OCI-LY3 (cell line): Measurements from ENCODE around the gene DNAJC15.

Source experiments
- H2AFZ ChIP-seq: fragments of 200-600, 300-600 bp; shearing (Covaris generic); 2 replicates; pipeline ENCODE4 v1.6.0; 2014; ENCODE audit warnings: antibody characterized with exemption, low read depth, low read length
- H3K27ac ChIP-seq: fragments of 200-600, 300-600 bp; sonication (generic); 2 replicates; pipeline ENCODE4 v1.5.1; 2014; ENCODE audit warnings: mild to moderate bottlenecking, low read length, moderate library complexity, mixed read lengths
- H3K27me3 ChIP-seq: fragments of 200-600, 300-600 bp; sonication (generic); 2 replicates; pipeline ENCODE4 v1.6.1; 2014; ENCODE audit warnings: low read depth, low read length, mixed read lengths
- H3K36me3 ChIP-seq: fragments of 200-600, 300-600 bp; sonication (generic); replicated peaks from 2 replicates; pipeline ENCODE3; 2014; ENCODE audit warnings: low read depth, low read length, mixed read lengths
- H3K4me1 ChIP-seq: fragments of 300-600, 200-600 bp; sonication (generic); 2 replicates; pipeline ENCODE4 v1.6.1; 2014; ENCODE audit warnings: low read length, mixed read lengths
- H3K4me2 ChIP-seq: fragments of 200-600, 300-600 bp; sonication (generic); 2 replicates; pipeline ENCODE4 v1.6.1; 2014; ENCODE audit warnings: low read length, mixed read lengths
- H3K4me3 ChIP-seq: fragments of 300-600, 200-600 bp; sonication (generic); 2 replicates; pipeline ENCODE4 v1.5.1; 2014; ENCODE audit warnings: antibody characterized with exemption, mild to moderate bottlenecking, low read length, moderate library complexity
- H3K79me2 ChIP-seq: fragments of 300-600, 200-600 bp; shearing (Covaris generic); 2 replicates; pipeline ENCODE4 v1.6.1; 2014; ENCODE audit warnings: mild to moderate bottlenecking, low read length, mixed read lengths
- H3K9ac ChIP-seq: fragments of 300-600, 200-600 bp; shearing (Covaris generic); 2 replicates; pipeline ENCODE4 v1.6.0; 2014; ENCODE audit warnings: mild to moderate bottlenecking, low read length, moderate library complexity
- H3K9me3 ChIP-seq: fragments of 200-600, 300-600 bp; shearing (Covaris generic); 2 replicates; pipeline ENCODE4 v1.6.1; 2014; ENCODE audit warnings: low read length, mixed read lengths; ENCODE audit not compliant: insufficient read depth
- H4K20me1 ChIP-seq: fragments of 200-600, 300-600 bp; sonication (generic); 2 replicates; pipeline ENCODE4 v1.6.1; 2016; ENCODE audit warnings: low read length, mixed read lengths; ENCODE audit not compliant: insufficient read depth
- EZH2phosphoT487 ChIP-seq: fragments of 200-600 bp; shearing (Covaris generic); IDR thresholded peaks from 2 replicates; pipeline ENCODE4 v1.6.1; 2018; ENCODE audit warnings: antibody characterized with exemption, mixed run types, low read depth
- TF ChIP-seq, protein P1 (sequence below): fragments of 200-600, 300-600 bp; sonication (generic); IDR thresholded peaks from 2 replicates; pipeline ENCODE4 v1.5.1; 2014; ENCODE audit warnings: antibody characterized with exemption, low read length, low read depth

Gene DNAJC15

DNA sequence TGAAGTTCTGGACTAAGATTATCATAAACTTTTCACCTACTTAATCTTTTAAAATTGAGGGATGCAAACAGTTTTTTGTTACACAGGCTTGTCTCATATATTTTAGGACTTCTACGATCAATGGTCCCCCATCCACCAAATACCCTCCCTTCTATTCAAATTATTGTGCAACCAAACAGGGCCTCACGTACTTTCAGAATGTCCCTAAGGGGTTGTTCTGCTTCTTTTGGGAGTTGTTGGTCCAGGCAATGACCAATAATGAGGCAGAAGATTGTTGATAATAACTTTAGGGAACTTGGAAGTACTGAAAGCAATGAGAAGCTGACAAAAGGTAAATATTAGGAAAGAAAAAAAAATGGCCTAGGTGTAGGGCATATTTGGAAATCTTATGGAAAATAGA lies 2.9 kb downstream of the DNAJC15 start:
- peaks cover 20% of the 10 kb centered on the region for H3K36me3 ChIP-seq
- H3K9me3 ChIP-seq, result no peaks in the 10 kb centered on the region
- H3K4me3 ChIP-seq, result no peak overlapping the region
- H3K9ac ChIP-seq, result no peak overlapping the region
- H4K20me1 ChIP-seq, result peaks cover 36% of the 10 kb centered on the region
- H3K4me2 ChIP-seq, result no peak overlapping the region
- H3K79me2 ChIP-seq, result peaks cover 77% of the 10 kb centered on the region
- no peaks in the 10 kb centered on the region for H3K27me3 ChIP-seq
- peaks cover 40% of the 10 kb centered on the region for H3K4me1 ChIP-seq
- H3K27ac ChIP-seq, result no peak overlapping the region
- no peak overlapping the region for H2AFZ ChIP-seq
- TF ChIP-seq EZH2phosphoT487, result no peak
- TF ChIP-seq, protein P1, sequence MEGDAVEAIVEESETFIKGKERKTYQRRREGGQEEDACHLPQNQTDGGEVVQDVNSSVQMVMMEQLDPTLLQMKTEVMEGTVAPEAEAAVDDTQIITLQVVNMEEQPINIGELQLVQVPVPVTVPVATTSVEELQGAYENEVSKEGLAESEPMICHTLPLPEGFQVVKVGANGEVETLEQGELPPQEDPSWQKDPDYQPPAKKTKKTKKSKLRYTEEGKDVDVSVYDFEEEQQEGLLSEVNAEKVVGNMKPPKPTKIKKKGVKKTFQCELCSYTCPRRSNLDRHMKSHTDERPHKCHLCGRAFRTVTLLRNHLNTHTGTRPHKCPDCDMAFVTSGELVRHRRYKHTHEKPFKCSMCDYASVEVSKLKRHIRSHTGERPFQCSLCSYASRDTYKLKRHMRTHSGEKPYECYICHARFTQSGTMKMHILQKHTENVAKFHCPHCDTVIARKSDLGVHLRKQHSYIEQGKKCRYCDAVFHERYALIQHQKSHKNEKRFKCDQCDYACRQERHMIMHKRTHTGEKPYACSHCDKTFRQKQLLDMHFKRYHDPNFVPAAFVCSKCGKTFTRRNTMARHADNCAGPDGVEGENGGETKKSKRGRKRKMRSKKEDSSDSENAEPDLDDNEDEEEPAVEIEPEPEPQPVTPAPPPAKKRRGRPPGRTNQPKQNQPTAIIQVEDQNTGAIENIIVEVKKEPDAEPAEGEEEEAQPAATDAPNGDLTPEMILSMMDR, result no peak

DNA sequence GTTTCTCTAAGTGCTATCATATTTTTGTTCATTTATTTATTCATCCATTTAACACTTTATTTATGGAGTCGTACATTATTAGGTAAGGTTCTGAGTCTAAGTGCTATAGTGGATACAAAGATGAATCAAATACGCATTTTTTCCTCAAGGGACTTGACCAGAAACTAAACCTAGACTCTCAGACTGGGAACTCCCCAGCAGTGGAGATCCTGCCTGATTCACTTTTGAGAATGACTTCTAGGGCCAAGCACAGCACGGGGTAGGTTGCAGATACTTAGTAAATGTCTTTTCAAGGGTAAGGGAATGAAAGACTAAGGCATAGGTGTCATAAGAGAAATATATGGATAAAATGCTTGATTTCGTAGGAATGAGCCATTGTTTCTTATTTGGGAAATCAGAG lies 7.2 kb downstream of the DNAJC15 start:
- Histone ChIP-seq H3K36me3 (peaks cover 33% of the 10 kb centered on the region), H2AFZ (no peak overlapping the region), H3K79me2 (peaks cover 96% of the 10 kb centered on the region), H3K27me3 (no peaks in the 10 kb centered on the region), H3K4me2 (peak overlapping the region; percentile 52), H3K4me3 (no peak overlapping the region), H3K4me1 (peaks cover 25% of the 10 kb centered on the region), H3K9me3 (no peaks in the 10 kb centered on the region), H4K20me1 (peaks cover 68% of the 10 kb centered on the region), H3K9ac (no peak overlapping the region), H3K27ac (no peak overlapping the region)
- TF ChIP-seq, protein P1, result no peak
- TF ChIP-seq EZH2phosphoT487, result no peak

DNA sequence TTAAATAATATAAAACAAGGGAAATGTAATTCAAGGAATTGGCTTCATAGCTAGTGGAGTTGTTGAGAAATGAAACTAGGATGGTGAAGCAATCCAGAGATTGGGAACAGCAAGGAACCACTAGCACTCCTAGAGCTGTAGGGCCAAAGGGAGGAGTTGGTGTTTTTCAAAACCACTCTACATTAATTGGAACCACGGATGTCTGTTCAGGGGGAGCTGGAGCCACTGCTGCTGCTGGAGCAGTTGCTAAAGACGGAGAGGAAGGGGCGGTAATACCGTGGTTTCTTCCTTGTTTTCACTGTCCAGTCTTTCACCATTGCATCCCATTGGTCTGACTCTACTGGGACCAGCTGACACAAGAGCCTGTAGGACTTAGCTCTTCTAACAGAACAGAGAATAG lies 8.5 kb downstream of the DNAJC15 start:
- peaks cover 72% of the 10 kb centered on the region for H4K20me1 ChIP-seq

DNA sequence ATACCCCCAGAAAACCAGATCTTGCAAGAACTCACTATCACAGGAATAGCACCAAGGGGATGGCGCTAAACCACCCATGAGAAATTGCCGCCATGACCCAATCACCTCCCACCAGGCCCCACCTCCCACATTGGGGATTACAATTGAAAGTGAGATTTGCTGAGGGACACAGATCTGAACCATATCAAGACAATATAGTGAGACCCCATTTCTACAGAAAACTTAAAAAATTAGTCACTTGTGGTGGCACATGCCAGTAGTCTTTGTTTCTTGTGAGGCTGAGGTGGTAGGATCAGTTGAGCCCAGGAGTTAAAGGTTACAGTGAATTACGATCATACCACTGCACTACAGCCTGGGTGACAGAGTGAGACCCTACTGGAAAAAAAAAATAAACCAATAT lies 9.7 kb downstream of the DNAJC15 start:
- Histone ChIP-seq H3K79me2 (peaks cover 96% of the 10 kb centered on the region), H3K4me1 (peaks cover 18% of the 10 kb centered on the region), H3K4me3 (no peak overlapping the region), H3K9me3 (no peaks in the 10 kb centered on the region), H2AFZ (no peak overlapping the region), H3K9ac (no peak overlapping the region), H3K36me3 (peaks cover 38% of the 10 kb centered on the region), H3K4me2 (no peak overlapping the region), H3K27ac (no peak overlapping the region), H4K20me1 (peaks cover 71% of the 10 kb centered on the region), H3K27me3 (no peaks in the 10 kb centered on the region)
- no peak for TF ChIP-seq EZH2phosphoT487
- TF ChIP-seq, protein P1, result no peak

More for the DNA sequence above, 8.5 kb downstream of the DNAJC15 start:
- peaks cover 96% of the 10 kb centered on the region for H3K79me2 ChIP-seq
- H3K27me3 ChIP-seq, result no peaks in the 10 kb centered on the region
- H2AFZ ChIP-seq, result no peak overlapping the region
- no peak overlapping the region for H3K4me3 ChIP-seq
- H3K9me3 ChIP-seq, result no peaks in the 10 kb centered on the region
- no peak overlapping the region for H3K27ac ChIP-seq
- H3K4me1 ChIP-seq, result peaks cover 18% of the 10 kb centered on the region
- no peak for TF ChIP-seq EZH2phosphoT487
- TF ChIP-seq, protein P1, result no peak
- no peak overlapping the region for H3K4me2 ChIP-seq
- no peak overlapping the region for H3K9ac ChIP-seq
- peaks cover 36% of the 10 kb centered on the region for H3K36me3 ChIP-seq
